GM19438 (cell line): ENCODE measurements around the gene TRAPPC14.
"Not testable (repeated sequence)": the region's sequence is repeated elsewhere in the genome, so short reads cannot be mapped to it uniquely, and the experiment has no call there.

Experiments
- ATAC-seq: cut with Tn5 transposase; IDR thresholded peaks from one replicate; pipeline ENCODE4 v1.9.1; 2021; ENCODE audit warnings: low read depth; ENCODE audit not compliant: unreplicated experiment

The TRAPPC14 gene

GRCh38 chr7:100155553-100156317, 2.8 kb downstream of the TRAPPC14 start:
- no peak for ATAC-seq

- no peak for ATAC-seq
Measured at GRCh38 chr7:100154651-100155491, 3.7 kb downstream of the TRAPPC14 start.

GRCh38 chr7:100153708-100154535, 4.6 kb downstream of the TRAPPC14 start:
- no peak for ATAC-seq

GRCh38 chr7:100152937-100153666, 5.4 kb downstream of the TRAPPC14 start:
- ATAC-seq: no peak

DNA sequence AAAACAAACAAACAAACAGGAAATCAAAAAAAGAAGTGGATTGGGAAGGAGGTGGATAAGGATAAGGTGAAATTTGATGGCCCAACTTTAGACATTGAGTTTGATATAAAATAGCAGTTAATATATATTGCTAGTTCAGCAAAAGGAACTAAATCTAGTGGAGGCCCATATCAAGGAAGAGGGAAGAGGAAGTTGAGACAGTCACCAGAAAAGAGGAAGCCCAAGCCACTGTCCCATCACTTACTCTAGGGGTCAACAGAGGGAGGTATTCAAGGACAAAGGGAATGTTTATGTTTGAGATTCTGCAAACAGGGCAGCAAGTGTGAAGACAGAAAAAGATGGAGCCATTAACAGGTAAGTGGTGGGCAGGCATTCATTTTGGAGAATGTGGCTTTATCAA, 6.1 kb downstream of the TRAPPC14 start:
- no peak for ATAC-seq

DNA sequence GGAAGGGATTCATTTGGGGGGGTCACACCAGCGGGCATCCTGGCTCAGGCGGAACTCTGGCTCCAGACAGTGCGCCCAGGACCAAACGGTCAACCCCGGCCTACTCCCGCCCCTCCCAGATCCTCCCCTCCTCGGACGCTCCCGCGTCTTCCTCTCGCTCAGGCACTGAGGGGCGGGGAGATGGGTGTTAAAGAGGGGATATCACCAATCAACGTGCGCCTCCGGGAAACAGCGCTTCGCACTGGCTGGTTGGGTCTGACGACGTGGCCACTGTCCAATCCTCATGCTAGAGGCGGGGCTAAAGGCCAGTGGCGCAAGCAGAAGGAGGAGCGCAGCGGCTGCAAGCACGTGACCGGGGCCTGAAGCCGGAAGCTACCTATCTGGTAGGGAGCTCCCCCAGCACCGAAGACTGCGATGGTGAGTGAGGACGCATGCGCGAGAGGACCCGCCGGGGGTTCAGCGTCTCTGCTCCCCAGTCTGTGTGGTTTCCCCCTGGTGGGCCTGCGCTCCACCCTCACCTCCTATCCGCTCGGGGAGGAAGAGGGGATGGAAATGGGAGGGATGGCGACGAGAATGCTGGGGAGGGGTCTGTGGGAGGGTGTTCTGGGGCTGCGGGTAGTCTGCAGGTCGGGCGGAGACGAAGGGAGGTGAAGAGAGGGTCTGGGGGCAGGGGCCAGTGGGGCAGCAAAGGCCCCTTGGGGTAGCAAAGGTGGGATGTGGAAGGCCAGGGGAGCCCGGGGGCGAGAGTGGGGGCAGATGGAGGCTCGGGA, 9.8 kb downstream of the TRAPPC14 start, which contains the start of gene LAMTOR4:
Gene LAMTOR4, plus strand, starts transcription at position 360 of the 770 bp plus-strand sequence. Its CDS starts 55 bp downstream, at position 415.
- ATAC-seq: peak; percentile 97

DNA sequence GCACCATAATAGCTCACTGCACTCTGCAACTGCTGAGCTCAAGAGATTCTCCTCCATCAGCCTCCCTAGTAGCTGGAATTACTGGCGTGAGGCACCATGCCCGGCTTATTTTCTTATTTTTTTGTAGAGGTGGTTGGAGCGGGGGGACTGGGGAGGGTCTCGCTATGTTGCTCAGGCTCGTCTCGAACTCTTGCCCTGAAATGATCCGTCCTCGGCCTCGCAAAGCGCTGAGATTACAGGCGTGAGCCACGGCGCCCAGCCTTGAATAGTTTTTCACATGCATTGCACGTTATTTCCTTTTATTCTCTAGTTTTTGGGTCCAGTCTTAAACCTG, 10.3 kb downstream of the TRAPPC14 start:
- ATAC-seq: no peak

DNA sequence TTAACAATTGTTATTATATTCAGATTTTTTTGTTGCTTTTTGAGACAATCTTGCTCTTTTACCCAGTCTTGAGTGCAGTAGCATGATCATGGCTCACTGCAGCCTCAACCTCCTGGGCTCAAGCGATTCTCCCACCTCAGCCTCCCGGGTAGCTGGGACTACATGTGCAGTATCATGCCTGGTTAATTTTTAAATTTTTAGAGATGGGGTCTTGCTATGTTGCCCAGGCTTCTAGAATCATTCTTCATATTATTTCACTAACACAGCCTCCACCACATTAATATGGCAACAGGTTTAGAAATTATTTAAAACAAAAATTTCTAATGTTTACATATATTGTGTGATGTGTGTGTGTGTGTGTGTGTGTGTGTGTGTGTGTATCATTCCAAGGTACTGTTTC, 11.2 kb downstream of the TRAPPC14 start:
- ATAC-seq: no peak

- not testable (repeated sequence) for ATAC-seq
Measured at GRCh38 chr7:100146350-100146749, 12.2 kb downstream of the TRAPPC14 start.

DNA sequence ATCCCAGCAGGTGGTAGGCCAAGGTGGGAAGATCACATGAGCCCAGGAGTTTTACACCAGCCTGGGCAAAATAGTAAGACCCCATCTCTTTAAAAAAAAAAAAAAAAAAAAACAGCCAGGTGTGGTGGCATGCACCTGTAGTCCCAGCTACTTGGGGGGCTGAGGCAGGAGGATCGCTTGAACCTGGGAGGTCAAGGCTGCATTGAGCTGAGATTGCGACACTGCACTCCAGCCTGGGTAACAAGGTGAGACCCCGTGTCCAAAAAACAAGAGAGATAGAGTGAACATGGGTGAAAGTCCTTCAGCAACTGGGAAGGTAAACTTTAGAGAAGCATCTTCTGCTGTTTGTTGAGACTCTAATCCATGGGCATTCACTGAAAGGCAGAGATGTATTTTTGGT, 16.1 kb downstream of the TRAPPC14 start:
- no peak for ATAC-seq

DNA sequence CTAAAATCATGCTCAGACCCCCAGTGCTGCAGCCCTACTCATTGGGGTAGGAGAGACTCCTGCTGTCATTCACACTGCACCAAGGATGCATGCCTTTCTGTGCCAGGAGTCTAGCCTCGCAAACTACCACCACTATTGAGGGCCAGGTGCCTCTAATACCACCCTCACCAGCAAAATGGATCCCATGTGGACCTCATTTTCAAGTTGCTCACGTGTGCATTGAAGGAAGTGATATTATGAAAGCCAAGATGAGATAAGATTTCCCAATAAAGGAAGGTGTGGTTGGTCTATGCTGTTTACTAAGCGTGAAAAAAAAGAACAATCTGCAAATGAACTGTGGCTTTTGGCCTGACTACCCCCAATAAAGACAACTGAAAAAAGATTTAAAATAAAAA, 17.0 kb downstream of the TRAPPC14 start:
- no peak for ATAC-seq

GRCh38 chr7:100137851-100138760, 20.4 kb downstream of the TRAPPC14 start:
- ATAC-seq: no peak

- no peak for ATAC-seq
Measured at GRCh38 chr7:100132697-100133151, 25.8 kb downstream of the TRAPPC14 start.

- ATAC-seq: no peak
Measured at GRCh38 chr7:100132126-100132525, 26.4 kb downstream of the TRAPPC14 start.

DNA sequence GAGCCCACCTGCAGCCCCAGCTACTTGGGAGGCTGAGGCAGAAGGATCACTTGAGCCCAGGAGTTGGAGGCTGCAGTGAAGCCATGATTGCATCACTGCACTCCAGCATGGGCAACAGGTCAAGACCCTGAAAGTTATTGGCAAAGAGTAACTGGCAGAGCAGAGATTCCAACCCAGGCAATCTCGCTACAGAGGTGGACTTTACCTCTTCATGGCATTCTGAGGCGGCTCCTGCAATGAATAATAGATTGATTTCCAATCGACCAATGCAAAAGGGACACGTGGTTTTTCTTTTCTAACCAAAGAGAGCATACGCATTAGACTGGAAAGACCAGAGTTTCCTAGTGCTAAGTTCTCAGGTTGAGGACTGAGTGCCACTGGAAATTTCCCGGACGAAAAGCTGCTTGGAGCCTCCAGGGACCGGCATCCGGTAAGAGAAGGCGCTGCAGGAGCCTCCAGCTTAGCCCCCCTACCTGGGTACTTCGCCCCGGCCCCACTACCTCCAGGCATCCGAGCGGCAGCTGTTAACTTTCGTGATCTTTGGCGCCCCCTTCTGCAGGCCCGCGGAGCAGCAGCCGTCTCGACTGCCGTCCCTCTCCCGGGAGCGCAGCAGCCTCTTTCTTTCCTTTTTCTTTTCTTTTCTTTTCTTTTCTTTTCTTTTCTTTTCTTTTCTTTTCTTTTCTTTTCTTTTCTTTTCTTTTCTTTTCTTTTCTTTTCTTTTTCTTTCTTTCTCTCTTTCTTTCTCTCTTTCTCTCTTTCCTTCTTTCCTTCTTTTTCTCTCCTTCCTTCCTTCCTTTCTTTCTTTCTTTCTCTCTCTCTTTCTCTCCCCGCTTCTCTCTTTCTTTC, 27.7 kb downstream of the TRAPPC14 start:
- no peak for ATAC-seq

GRCh38 chr7:100130220-100130607, 28.3 kb downstream of the TRAPPC14 start:
- not testable (repeated sequence) for ATAC-seq

DNA sequence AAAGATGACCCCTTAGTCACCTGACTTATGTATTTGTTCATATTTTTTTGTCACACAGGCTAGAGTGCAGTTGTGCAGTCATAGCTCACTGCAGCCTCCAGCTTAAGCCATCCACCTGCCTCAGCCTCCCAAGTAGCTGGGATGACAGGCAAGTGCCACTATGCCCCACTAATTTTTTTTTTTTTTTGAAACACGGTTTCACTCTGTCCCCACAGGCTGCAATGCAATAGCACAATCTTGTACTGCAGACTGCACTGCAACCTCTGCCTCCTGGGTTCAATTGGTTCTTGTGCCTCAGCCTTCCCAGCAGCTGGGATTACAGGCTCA, 29.9 kb downstream of the TRAPPC14 start:
- no peak for ATAC-seq
